Nephron (organoid): ENCODE data around the gene EFTUD2.

Experiments
- H3K27ac Mint-ChIP-seq, 3 experiments: 2 replicates each; pipeline ENCODE4 v1.8.0; 2020; ENCODE audit warnings: mixed read lengths in 3 of 3, mild to moderate bottlenecking in 2 of 3, moderate library complexity in 1 of 3
- H3K27me3 Mint-ChIP-seq: 2 replicates; pipeline ENCODE4 v1.8.0; 2021; ENCODE audit warnings: low read depth, mild to moderate bottlenecking, moderate library complexity, mixed read lengths
- H3K36me3 Mint-ChIP-seq: 2 replicates; pipeline ENCODE4 v1.8.0; 2020; ENCODE audit warnings: low read depth, mixed read lengths
- H3K4me1 Mint-ChIP-seq: 2 replicates; pipeline ENCODE4 v1.8.0; 2020; ENCODE audit warnings: mixed read lengths
- H3K4me3 Mint-ChIP-seq, 3 experiments: 2 replicates each; pipeline ENCODE4 v1.8.0; 2020; ENCODE audit warnings: mild to moderate bottlenecking in 3 of 3, mixed read lengths in 3 of 3, moderate library complexity in 2 of 3
- H3K9me3 Mint-ChIP-seq: 2 replicates; pipeline ENCODE4 v1.8.0; 2020; ENCODE audit warnings: mixed read lengths
- CTCF ChIP-seq, 3 experiments: fragments of 200-600 bp; sonication (generic); IDR thresholded peaks; one replicate each; pipeline ENCODE4 v1.5.0; 2021; ENCODE audit warnings: antibody characterized with exemption in 3 of 3; ENCODE audit not compliant: unreplicated experiment in 3 of 3

The EFTUD2 gene

GRCh38 chr17:44927696-44928095, 28.5 kb upstream of the EFTUD2 start:
- Mint-ChIP-seq H3K27me3 (peaks cover 5% of the 10 kb centered on the region), H3K27ac (no peak overlapping the region), H3K4me1 (no peaks in the 10 kb centered on the region)

GRCh38 chr17:44926821-44927525, 27.7 kb upstream of the EFTUD2 start:
- Mint-ChIP-seq H3K27ac (no peak overlapping the region), H3K9me3 (no peaks in the 10 kb centered on the region), H3K4me1 (no peaks in the 10 kb centered on the region), H3K4me3 (no peak overlapping the region), H3K27me3 (peaks cover 10% of the 10 kb centered on the region), H3K36me3 (peaks cover 45% of the 10 kb centered on the region)
- TF ChIP-seq CTCF (IDR thresholded peaks at IDR 0.05; ENCODE audit: unreplicated experiment in 3 of 3) = no peak

More at GRCh38 chr17:44927696-44928095, 28.5 kb upstream of the EFTUD2 start:
- H3K4me3 Mint-ChIP-seq = no peak overlapping the region
- peaks cover 45% of the 10 kb centered on the region for H3K36me3 Mint-ChIP-seq
- TF ChIP-seq CTCF (IDR thresholded peaks at IDR 0.05; ENCODE audit: unreplicated experiment in 3 of 3) = no peak
- H3K9me3 Mint-ChIP-seq = no peaks in the 10 kb centered on the region

GRCh38 chr17:44925731-44926697, 26.8 kb upstream of the EFTUD2 start:
- Mint-ChIP-seq H3K36me3 (peaks cover 35% of the 10 kb centered on the region), H3K4me3 (no peak overlapping the region), H3K9me3 (no peaks in the 10 kb centered on the region), H3K27ac (no peak overlapping the region), H3K27me3 (peaks cover 14% of the 10 kb centered on the region), H3K4me1 (peaks cover 4% of the 10 kb centered on the region)
- TF ChIP-seq CTCF (IDR thresholded peaks at IDR 0.05; ENCODE audit: unreplicated experiment in 3 of 3) = no peak

GRCh38 chr17:44924107-44924544, 24.9 kb upstream of the EFTUD2 start:
- H3K4me3 Mint-ChIP-seq = no peak overlapping the region
- no peaks in the 10 kb centered on the region for H3K9me3 Mint-ChIP-seq
- H3K27me3 Mint-ChIP-seq = peaks cover 14% of the 10 kb centered on the region
- H3K36me3 Mint-ChIP-seq = peaks cover 17% of the 10 kb centered on the region
- peaks cover 9% of the 10 kb centered on the region for H3K4me1 Mint-ChIP-seq
- H3K27ac Mint-ChIP-seq = no peak overlapping the region
- no peak for TF ChIP-seq CTCF (IDR thresholded peaks at IDR 0.05; ENCODE audit: unreplicated experiment in 3 of 3)

GRCh38 chr17:44922746-44923470, 23.7 kb upstream of the EFTUD2 start:
- no peak for TF ChIP-seq CTCF (IDR thresholded peaks at IDR 0.05; ENCODE audit: unreplicated experiment in 3 of 3)
- Mint-ChIP-seq H3K36me3 (peaks cover 16% of the 10 kb centered on the region), H3K27me3 (peaks cover 14% of the 10 kb centered on the region), H3K27ac (no peak overlapping the region), H3K9me3 (no peaks in the 10 kb centered on the region), H3K4me3 (no peak overlapping the region), H3K4me1 (peaks cover 9% of the 10 kb centered on the region)
